ENCODE results near the gene RBMS1. TPM values are rescaled to one million over a fixed set of nuclear protein-coding genes. Genes with fewer than 3 reads are reported as not detected.

The RBMS1 gene
- total RNA-seq, 2 donors from 2014 or later = 45.0 to 62.1 TPM

DNA sequence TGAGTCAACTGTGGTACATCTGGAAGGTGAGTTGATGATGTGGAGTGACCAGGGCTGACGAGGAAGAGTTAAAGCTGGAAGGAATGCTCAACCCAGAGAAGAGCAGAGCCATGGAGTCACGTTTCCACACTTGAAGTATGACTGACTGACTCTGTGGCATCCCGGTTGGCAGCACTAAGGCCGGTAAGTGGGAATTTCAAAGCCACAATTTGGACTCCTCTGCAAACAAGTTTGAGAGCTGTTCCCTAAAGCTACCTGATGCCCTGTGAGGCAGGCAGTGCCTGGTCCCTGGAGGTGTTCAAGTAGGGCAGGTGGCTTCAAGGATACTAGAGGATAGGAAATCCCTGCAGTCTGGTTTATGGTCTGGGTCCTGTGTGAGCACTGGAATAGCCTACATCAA is 224.2 kb downstream of the RBMS1 start:
- peaks cover 40% of the 10 kb centered on the region for H3K36me3 Mint-ChIP-seq (ENCODE audit: low read depth)
- H3K27ac Mint-ChIP-seq = peak overlapping the region; percentile 78
- peaks cover 25% of the 10 kb centered on the region for H3K4me1 Mint-ChIP-seq
- no peaks in the 10 kb centered on the region for H3K9me3 Mint-ChIP-seq
- H3K4me3 Mint-ChIP-seq = peak overlapping the region; percentile 76
- peak; percentile 40 for ATAC-seq (replicated peaks)
- no peaks in the 10 kb centered on the region for H3K27me3 Mint-ChIP-seq

DNA sequence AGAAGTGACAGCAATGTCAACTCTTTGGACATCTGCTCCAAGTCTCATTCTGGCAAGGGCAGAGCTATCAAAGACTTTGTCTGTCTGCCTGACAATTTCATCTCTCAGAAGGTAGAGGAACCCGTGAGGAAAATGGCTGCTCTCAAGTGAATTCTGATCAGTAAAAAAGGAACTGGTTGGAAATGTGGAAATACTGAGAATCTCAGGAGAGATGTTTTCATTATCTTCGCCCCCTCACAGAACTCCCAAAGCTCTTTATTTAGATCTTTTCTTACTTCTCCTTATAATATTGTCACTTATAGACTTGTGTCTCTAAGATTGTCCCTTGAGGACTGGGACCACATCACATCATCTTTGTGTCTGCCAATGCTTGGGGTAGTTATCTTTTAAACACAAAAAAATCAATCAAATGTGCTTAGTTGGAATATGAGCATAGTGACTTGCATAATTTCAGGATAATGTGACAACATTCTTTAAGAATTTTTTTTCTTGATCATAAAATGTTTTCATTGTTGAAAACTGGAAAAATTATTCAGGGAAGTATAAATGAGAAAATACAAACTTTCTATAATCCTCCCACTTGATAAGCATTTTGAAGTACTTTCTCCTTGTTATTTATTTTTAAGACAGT is 225.3 kb downstream of the RBMS1 start:
- H3K4me1 Mint-ChIP-seq = peaks cover 30% of the 10 kb centered on the region
- no peak overlapping the region for H3K27ac Mint-ChIP-seq
- no peak for ATAC-seq (replicated peaks)
- H3K36me3 Mint-ChIP-seq (ENCODE audit: low read depth) = peaks cover 29% of the 10 kb centered on the region
- no peaks in the 10 kb centered on the region for H3K9me3 Mint-ChIP-seq
- peaks cover 3% of the 10 kb centered on the region for H3K27me3 Mint-ChIP-seq
- peak overlapping the region; percentile 76 for H3K4me3 Mint-ChIP-seq

DNA sequence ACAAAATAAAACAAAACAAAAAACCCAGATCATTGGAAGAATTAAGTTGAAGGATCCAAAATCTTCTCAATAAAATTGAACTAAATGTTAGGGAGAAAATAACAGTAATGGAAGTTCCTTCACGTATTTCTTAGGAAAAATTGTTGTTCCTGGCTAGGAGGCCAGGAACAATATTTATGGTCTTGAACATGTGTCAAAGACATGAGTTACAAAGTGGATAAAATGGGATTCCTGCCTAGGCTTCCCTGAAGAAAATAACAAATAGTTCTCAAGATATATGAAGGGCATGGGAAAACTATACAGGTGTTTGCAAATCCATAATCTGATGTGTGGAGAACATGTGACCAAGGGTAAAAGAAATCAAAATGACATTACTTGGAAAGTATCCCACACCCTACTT is 225.9 kb downstream of the RBMS1 start:
- Mint-ChIP-seq H3K9me3 (no peaks in the 10 kb centered on the region), H3K27ac (peak overlapping the region; percentile 77), H3K27me3 (peaks cover 3% of the 10 kb centered on the region), H3K4me3 (no peak overlapping the region), H3K4me1 (peaks cover 30% of the 10 kb centered on the region), H3K36me3 (ENCODE audit: low read depth) (peaks cover 23% of the 10 kb centered on the region)
- no peak for ATAC-seq (replicated peaks)

DNA sequence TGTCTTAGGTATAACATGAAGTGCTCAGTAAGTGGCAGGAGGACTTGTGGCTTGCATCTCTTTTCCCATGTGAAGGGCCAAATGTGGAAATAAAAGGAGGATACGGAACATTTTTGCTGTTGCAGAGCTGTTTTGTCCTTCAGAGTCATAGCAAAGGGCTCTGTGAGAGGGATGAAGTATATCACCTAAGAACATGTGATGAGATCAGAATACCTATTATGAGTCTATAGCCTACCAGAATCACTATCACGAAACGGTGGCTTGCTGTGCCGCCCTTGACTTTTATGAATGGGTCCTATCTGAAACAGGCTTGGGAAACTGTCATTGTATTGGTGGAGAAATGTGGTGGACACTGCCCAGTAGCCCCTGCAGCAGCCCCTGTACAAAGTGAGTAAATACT is 226.6 kb downstream of the RBMS1 start:
- Mint-ChIP-seq H3K27me3 (peaks cover 3% of the 10 kb centered on the region), H3K4me1 (peaks cover 26% of the 10 kb centered on the region), H3K27ac (peak overlapping the region; percentile 77), H3K4me3 (peak overlapping the region; percentile 43), H3K9me3 (no peaks in the 10 kb centered on the region), H3K36me3 (ENCODE audit: low read depth) (peaks cover 17% of the 10 kb centered on the region)
- ATAC-seq (replicated peaks) = peak; percentile 17

DNA sequence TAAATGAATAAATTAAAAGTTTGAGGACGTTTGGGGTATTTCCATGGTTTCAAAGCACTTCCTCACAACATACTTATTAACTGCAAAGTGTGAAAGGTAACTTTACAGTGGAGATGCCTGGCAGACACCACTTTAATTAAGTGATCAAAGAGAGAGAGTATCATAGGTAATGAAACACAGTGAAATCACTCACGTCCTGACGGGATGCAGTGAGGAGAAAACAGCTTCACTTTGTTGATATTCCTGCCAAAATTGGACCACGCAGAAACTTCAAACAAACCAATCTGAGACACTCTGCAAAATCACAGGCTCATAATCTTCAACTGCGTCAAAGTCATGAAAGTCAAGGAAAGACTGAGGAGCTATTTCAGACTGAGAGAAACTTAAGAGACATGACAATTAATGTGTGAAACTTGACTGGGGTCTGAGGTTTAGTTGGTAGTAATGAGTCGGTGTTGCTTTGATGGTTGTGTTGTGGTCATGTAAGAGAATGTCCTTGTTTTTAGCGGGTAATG is 227.5 kb downstream of the RBMS1 start:
- peak overlapping the region; percentile 77 for H3K27ac Mint-ChIP-seq
- H3K36me3 Mint-ChIP-seq (ENCODE audit: low read depth) = peaks cover 7% of the 10 kb centered on the region
- peak; percentile 75 for ATAC-seq (replicated peaks)
- peaks cover 3% of the 10 kb centered on the region for H3K27me3 Mint-ChIP-seq
- peak overlapping the region; percentile 43 for H3K4me3 Mint-ChIP-seq
- peaks cover 26% of the 10 kb centered on the region for H3K4me1 Mint-ChIP-seq
- no peaks in the 10 kb centered on the region for H3K9me3 Mint-ChIP-seq

DNA sequence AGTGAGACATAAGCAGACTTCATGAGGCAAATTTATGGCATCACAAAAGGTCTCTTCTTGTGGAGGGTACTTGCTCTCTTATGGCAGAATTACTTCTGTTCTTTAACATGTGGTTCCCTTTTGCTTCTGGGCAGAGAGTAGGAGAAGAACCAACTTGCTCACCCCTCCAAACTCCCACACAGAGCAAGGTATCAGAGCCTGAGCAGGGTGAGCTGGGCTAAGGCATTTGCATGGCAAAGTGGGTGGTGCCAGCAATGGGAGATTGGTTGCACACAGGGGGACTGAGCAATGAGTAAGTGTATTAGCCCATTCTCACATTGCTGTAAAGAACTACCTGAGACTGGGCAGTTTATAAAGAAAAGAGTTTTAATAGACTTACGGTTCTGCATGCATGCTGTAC is 229.3 kb downstream of the RBMS1 start:
- Mint-ChIP-seq H3K36me3 (ENCODE audit: low read depth) (no peaks in the 10 kb centered on the region), H3K27me3 (peaks cover 3% of the 10 kb centered on the region), H3K27ac (no peak overlapping the region), H3K4me3 (peak overlapping the region; percentile 43), H3K4me1 (peaks cover 20% of the 10 kb centered on the region), H3K9me3 (no peaks in the 10 kb centered on the region)
- ATAC-seq (replicated peaks) = no peak

DNA sequence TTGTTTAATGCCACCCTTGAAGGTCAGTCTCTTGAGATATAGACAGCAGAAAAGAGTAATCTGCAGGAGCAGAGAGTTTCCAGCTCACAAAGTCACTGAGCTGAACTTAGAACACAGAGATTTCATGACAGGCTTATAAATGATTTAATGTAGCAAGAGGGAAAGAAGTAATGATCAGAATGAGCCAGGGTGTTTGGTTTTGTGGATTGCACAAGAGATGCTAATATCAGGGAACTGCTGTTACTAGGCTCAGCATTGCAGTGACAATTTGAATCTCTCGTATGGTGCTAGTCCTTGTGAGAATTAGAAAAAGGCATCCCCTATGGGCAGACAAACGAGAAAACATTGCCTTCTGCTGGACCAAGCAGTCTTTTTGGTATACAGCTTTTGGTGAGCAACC is 231.9 kb downstream of the RBMS1 start:
- H3K36me3 Mint-ChIP-seq (ENCODE audit: low read depth) = no peaks in the 10 kb centered on the region
- no peak overlapping the region for H3K27ac Mint-ChIP-seq
- H3K27me3 Mint-ChIP-seq = peaks cover 3% of the 10 kb centered on the region
- H3K4me3 Mint-ChIP-seq = no peak overlapping the region
- ATAC-seq (replicated peaks) = no peak
- peaks cover 14% of the 10 kb centered on the region for H3K4me1 Mint-ChIP-seq
- no peaks in the 10 kb centered on the region for H3K9me3 Mint-ChIP-seq

DNA sequence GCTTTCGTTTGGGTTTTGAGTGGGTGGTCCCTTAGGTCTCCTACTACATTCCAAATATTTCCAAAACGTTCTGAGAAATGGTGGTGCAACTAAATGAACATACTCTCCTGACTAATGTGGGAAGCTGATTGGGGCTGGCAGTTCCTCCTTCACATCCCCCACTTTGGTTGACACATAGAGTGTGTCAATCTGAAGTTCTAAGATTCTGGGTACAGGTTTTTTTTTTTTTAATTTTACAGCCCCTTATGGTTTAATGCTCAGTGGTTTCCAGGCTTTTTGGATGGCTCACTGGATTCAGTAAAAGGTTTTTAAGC is 235.2 kb downstream of the RBMS1 start:
- Mint-ChIP-seq H3K4me3 (no peak overlapping the region), H3K27ac (no peak overlapping the region), H3K4me1 (no peaks in the 10 kb centered on the region), H3K27me3 (no peaks in the 10 kb centered on the region), H3K9me3 (no peaks in the 10 kb centered on the region), H3K36me3 (ENCODE audit: low read depth) (no peaks in the 10 kb centered on the region)
- no peak for ATAC-seq (replicated peaks)

DNA sequence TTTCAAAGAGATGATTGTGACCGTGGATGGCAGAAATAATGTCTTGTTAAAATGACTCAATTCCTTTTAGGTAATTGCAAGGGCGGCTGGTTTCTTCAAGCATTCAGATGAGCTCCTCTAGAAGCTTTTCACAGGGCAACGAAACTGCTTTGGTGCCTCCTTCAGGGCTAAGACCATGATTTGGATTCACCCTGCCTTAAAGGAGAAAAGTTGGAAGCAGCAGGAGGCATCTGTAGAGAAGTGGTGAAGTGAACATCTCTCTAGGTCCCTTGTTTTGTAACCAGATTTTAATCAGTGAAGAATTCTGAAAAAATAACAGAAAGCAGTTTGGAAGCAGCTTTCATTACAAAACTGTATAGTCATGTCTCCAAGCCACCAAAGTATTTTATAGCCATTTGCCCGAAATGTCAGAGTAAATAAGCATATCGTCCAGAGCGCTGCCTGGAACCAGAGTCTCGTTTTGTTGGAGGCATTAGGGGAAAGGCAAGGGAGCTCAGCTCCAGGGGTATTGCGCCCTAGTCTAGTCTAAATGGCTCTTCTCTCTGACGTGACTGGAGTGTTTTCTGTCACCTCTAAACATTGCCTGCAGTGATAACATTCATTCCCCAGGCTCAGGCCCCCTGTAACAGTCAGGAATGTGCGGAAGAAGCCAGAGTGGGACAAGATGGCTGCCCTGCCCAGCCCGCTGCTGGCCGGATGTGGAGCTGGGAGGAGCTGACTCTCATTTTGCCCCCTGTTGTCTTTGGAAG is 235.7 kb downstream of the RBMS1 start:
- Mint-ChIP-seq H3K36me3 (ENCODE audit: low read depth) (no peaks in the 10 kb centered on the region), H3K9me3 (no peaks in the 10 kb centered on the region), H3K4me3 (no peak overlapping the region), H3K27me3 (no peaks in the 10 kb centered on the region), H3K27ac (no peak overlapping the region), H3K4me1 (no peaks in the 10 kb centered on the region)
- ATAC-seq (replicated peaks) = no peak

DNA sequence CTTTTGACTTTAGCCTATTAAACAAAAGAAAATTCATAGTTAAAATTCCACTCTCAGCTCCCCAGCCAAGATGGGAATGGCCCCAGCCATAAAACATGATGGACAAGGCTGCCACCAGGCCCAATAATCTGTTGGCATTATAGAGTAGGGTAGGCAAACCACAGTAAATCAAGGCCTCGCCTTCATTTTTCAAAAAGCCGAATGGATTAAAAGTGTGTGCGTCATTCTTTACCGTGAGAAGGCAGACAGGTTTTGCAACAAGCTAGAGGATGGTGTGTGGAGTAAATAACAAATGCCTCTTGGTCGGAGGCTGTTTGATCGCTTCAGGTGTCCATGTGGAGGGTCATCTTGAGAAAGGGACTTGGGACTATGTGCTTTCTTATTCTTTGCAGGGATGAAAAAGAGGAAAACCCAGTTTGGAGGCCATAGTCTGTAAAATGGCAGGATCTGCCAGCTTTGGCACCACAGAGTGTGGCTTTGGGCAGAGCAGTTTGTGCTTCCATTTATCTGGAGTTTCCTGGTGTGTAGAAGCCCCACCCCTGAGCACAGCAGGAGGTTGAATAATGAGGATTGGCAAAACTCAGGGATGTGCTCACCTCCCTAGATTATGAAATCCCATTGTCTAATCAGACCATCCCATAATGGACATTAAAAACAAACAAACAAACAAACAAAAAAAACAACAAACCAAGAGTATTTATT is 236.4 kb downstream of the RBMS1 start:
- H3K27ac Mint-ChIP-seq = no peak overlapping the region
- ATAC-seq (replicated peaks) = no peak
- H3K36me3 Mint-ChIP-seq (ENCODE audit: low read depth) = no peaks in the 10 kb centered on the region
- H3K4me1 Mint-ChIP-seq = no peaks in the 10 kb centered on the region
- H3K4me3 Mint-ChIP-seq = no peak overlapping the region
- H3K27me3 Mint-ChIP-seq = no peaks in the 10 kb centered on the region
- H3K9me3 Mint-ChIP-seq = no peaks in the 10 kb centered on the region

DNA sequence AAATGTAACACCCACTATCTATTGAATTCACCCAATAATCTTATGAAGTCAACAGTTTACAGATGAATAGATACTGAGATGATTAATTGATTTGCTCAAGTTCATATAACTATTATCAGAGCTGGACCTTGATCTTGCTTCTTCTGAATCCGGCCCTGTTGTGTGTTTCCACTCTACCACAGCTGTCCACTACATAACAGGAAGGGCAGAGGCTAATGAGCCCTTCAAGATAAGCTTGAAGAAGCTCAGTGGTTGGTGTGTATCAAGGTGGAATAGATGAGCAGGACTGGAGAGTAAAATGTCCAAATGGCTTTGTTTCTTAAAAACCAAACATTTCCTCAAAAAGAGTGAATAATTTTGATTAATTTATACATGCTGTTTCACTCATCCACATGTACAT is 237.1 kb downstream of the RBMS1 start:
- Mint-ChIP-seq H3K4me1 (no peaks in the 10 kb centered on the region), H3K27ac (no peak overlapping the region), H3K9me3 (no peaks in the 10 kb centered on the region), H3K4me3 (no peak overlapping the region), H3K36me3 (ENCODE audit: low read depth) (no peaks in the 10 kb centered on the region), H3K27me3 (no peaks in the 10 kb centered on the region)
- ATAC-seq (replicated peaks) = no peak

DNA sequence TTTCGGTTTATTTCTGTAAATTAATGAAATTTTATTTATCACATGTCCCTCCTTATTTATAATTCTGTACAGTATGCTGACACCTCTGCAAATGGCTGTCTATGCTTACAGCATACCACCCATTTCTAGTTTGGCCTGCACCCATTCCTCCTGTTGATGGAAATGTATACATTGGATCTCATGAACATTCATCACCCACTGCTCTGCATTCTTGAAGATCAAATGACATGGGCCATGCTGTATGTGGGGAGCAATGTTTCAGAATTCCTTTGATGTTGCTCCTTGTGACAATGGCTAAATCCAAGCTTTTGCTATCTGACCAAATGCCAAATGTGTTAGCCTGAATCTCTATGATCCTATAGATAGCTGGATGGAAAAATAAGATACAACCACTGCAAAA is 238.2 kb downstream of the RBMS1 start:
- no peak overlapping the region for H3K4me3 Mint-ChIP-seq

DNA sequence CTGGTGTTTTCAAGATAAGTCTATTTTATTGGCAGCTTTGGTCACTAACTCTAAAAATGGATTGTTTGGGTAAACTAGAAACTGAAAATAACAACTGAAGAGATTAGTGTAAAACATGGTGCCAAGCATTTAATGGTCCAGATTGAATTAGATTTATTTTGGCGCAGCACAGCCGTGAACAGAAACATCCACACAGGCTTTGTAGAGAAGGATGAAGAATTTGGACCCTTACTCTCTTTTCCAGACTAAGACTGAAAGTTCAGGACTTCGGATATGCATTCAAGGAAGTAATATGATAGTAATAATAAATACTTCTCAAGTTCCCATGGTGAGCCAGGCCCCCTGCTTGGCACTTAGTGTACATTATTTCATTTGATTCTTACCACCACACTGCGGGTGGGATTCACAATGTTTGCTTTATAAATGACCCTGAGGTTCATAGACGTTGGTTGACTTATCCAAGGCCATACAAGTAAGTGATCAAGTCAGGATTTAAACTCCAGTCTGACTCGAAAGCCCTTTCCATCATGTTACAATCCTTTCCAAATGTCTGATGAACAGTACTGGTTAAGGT is 239.3 kb downstream of the RBMS1 start:
- Mint-ChIP-seq H3K27ac (no peak overlapping the region), H3K9me3 (no peaks in the 10 kb centered on the region), H3K27me3 (no peaks in the 10 kb centered on the region), H3K36me3 (ENCODE audit: low read depth) (no peaks in the 10 kb centered on the region), H3K4me1 (no peaks in the 10 kb centered on the region), H3K4me3 (no peak overlapping the region)
- no peak for ATAC-seq (replicated peaks)

More for the DNA sequence above, 238.2 kb downstream of the RBMS1 start:
- Mint-ChIP-seq H3K4me1 (no peaks in the 10 kb centered on the region), H3K27me3 (no peaks in the 10 kb centered on the region), H3K27ac (no peak overlapping the region), H3K36me3 (ENCODE audit: low read depth) (no peaks in the 10 kb centered on the region), H3K9me3 (no peaks in the 10 kb centered on the region)
- no peak for ATAC-seq (replicated peaks)

DNA sequence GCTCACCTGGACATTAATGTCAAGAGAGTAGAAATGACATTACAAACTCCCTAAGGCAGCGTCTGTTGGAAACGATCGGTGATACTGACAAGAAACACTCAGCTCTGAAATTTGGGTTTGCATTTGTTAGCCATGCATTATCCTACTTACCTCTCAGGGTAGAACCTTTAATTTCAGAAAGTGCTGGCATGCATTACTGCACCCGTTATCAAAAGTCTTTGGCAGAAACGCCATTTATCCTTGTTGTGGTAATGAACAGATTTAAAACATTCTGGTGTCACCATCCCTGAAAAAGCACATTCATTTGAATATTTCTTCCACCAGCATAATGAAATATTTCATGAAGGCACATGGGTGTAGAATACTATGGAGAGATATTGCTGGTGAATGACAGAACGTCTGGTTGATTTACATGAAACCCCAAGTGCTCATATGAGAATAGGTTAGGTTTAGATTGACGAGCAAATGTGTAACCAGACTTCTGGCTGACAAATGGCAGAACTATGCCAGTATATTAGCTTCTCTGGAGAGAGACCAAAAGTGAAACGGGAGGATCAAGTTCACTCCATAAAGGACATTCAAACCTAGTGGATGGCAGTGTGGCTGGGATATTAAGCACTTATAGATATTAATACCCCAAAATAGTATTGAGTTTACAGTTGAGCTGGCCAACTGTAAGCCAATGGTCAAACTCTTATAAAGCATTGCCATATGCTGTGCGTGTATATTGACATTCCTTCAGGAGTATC is 240.0 kb downstream of the RBMS1 start:
- Mint-ChIP-seq H3K36me3 (ENCODE audit: low read depth) (no peaks in the 10 kb centered on the region), H3K9me3 (no peaks in the 10 kb centered on the region), H3K27me3 (no peaks in the 10 kb centered on the region), H3K4me1 (no peaks in the 10 kb centered on the region), H3K27ac (no peak overlapping the region), H3K4me3 (no peak overlapping the region)
- no peak for ATAC-seq (replicated peaks)
